SK-N-SH (cell line): ENCODE data around the gene GNPTAB. TPM values are rescaled to one million over a fixed set of nuclear protein-coding genes. Genes with fewer than 3 reads are reported as not detected.

Experiments
- GATA2 ChIP-seq: sonication (generic); formaldehyde crosslinking; IDR thresholded peaks from 2 replicates; pipeline ENCODE4 v1.5.0; 2020; ENCODE audit warnings: mild to moderate bottlenecking, missing genetic modification reagents
- RXRA ChIP-seq: IDR thresholded peaks from 2 replicates; pipeline ENCODE4 v1.4.0; 2012; ENCODE audit warnings: low read depth, mild to moderate bottlenecking, borderline replicate concordance
- SMC3 ChIP-seq: IDR thresholded peaks from 2 replicates; pipeline ENCODE4 v1.6.1; 2012; ENCODE audit warnings: low read depth, low read length, improper control_type of control experiment
- polyA plus RNA-seq, 3 experiments: library from polyadenylated mRNA; depleted of rRNA; stranded (reverse); fragments of >200 nt; gene quantifications; 2 replicates each; pipeline ENCODE4 v1.2.3, GENCODE V29; 2012
- small RNA-seq, 7 experiments: library from RNA; depleted of rRNA; stranded (forward); fragments of <200 nt; gene quantifications; one replicate each; pipeline ENCODE3, GENCODE V24; 2012

Gene GNPTAB
- polyA plus RNA-seq, 1 of the 3 experiments (the other 2 are of a cell fraction) = 18.8 TPM

GRCh38 chr12:101695706-101696105 is 135.1 kb downstream of the GNPTAB start (continued):
- TF ChIP-seq RXRA (no peak), GATA2 (no peak), SMC3 (no peak)
- TF ChIP-seq, all 33 proteins: peak for 0

Small RNA genes lying within 50 kb of the gene (small RNA-seq; reads per million reads assigned to genes)
- gene RNA5SP368 (0 reads per million in 7 experiments), gene RNA5SP369 (0 reads per million in 7 experiments), gene RNU6-101P (0 reads per million in 7 experiments), gene RNU6-1183P (0 reads per million in 7 experiments), gene RNU6-172P (0 reads per million in 7 experiments), gene RNY1P16 (0 reads per million in 7 experiments)

Other genes with a start within 250 kb of the GNPTAB start
- not detected in 2 replicates for gene MYBPC1, start 236.0 kb downstream of the GNPTAB start, polyA plus RNA-seq (2012; rRNA removed)
- 12.0 and 13.2 TPM in 2 replicates for gene CHPT1, start 133.3 kb downstream of the GNPTAB start, polyA plus RNA-seq (2012; rRNA removed)
- gene SYCP3, start 91.5 kb downstream of the GNPTAB start, polyA plus RNA-seq (2012; rRNA removed) = 0.06 and 0.07 TPM in 2 replicates
- 37.4 and 61.1 TPM in 2 replicates for gene DRAM1, start 46.6 kb upstream of the GNPTAB start, polyA plus RNA-seq (2012; rRNA removed)
- 28.5 and 32.0 TPM in 2 replicates for gene WASHC3, start 231.0 kb upstream of the GNPTAB start, polyA plus RNA-seq (2012; rRNA removed)